ENCODE measurements around the gene IFI44L.

DNA sequence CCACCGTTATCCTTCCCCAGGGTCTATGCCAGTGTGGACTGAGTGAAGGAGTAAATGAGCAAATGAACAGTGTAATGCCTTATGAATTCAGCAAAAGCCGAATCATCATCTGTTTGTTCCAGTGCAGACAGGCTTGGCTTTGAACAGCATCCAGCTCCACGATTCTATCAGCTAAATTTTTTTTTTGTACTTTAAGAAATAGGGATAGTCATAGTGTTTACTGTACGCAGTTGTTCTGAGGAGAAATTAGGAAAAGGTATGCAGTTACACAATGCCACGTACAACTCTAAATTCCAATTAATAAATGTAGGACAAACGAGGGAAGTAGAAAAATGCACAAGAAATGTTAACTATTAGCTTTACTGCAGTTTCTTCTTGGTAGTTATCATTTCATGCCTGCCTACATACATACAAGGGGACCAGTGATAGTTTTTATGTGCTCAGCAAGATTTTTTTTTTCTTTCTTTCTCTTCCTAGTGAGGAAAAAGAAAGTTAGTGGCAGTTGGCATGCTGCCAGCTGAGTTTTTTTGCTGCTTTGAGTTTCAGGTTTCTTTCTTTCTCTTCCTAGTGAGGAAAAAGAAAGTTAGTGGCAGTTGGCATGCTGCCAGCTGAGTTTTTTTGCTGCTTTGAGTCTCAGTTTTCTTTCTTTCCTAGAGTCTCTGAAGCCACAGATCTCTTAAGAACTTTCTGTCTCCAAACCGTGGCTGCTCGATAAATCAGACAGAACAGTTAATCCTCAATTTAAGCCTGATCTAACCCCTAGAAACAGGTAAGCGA is at the start of gene IFI44L:
- TF ChIP-seq, protein P1, sequence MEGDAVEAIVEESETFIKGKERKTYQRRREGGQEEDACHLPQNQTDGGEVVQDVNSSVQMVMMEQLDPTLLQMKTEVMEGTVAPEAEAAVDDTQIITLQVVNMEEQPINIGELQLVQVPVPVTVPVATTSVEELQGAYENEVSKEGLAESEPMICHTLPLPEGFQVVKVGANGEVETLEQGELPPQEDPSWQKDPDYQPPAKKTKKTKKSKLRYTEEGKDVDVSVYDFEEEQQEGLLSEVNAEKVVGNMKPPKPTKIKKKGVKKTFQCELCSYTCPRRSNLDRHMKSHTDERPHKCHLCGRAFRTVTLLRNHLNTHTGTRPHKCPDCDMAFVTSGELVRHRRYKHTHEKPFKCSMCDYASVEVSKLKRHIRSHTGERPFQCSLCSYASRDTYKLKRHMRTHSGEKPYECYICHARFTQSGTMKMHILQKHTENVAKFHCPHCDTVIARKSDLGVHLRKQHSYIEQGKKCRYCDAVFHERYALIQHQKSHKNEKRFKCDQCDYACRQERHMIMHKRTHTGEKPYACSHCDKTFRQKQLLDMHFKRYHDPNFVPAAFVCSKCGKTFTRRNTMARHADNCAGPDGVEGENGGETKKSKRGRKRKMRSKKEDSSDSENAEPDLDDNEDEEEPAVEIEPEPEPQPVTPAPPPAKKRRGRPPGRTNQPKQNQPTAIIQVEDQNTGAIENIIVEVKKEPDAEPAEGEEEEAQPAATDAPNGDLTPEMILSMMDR (IDR thresholded peaks at IDR 0.05), result no peak
- TF ChIP-seq POLR2A (IDR thresholded peaks at IDR 0.05), result no peak
